HEK293T (cell line): ENCODE measurements around the gene MYBPC3.

ENCODE experiments used
- CTCF ChIA-PET: fragments of 350-600 bp; formaldehyde crosslinking; extraction: SDS; loops from one replicate; lab custom pipeline; 2021; ENCODE audit warnings: antibody characterized with exemption, inconsistent platforms; lab: Yijun Ruan, JAX
- POLR2A ChIA-PET: fragments of 350-600 bp; formaldehyde crosslinking; extraction: SDS; loops from one replicate; lab custom pipeline; 2020; ENCODE audit warnings: antibody characterized with exemption, inconsistent platforms; lab: Yijun Ruan, JAX
- DNase-seq: peaks from one replicate; pipeline ENCODE4 v3.0.0; 2012; ENCODE audit warnings: mixed read lengths; ENCODE audit errors: extremely low spot score
- ARNT ChIP-seq: fragments of 450-650 bp; IDR thresholded peaks from 2 replicates; pipeline ENCODE4 v1.6.1; 2017; ENCODE audit warnings: mild to moderate bottlenecking
- BHLHE40 ChIP-seq: fragments of 450-650 bp; IDR thresholded peaks from 2 replicates; pipeline ENCODE4 v1.6.1; 2016; ENCODE audit warnings: mild to moderate bottlenecking, moderate library complexity, borderline replicate concordance
- CTBP1 ChIP-seq: fragments of 450-650 bp; IDR thresholded peaks from 2 replicates; pipeline ENCODE4 v1.6.1; 2016; ENCODE audit warnings: borderline replicate concordance
- ELF4 ChIP-seq: fragments of 450-650 bp; IDR thresholded peaks from 2 replicates; pipeline ENCODE4 v1.6.1; 2017; ENCODE audit warnings: antibody characterized with exemption
- FOXA1 ChIP-seq: fragments of 450-650 bp; IDR thresholded peaks from 2 replicates; pipeline ENCODE4 v1.6.1; 2016; ENCODE audit warnings: mild to moderate bottlenecking
- FOXK2 ChIP-seq: fragments of 450-650 bp; IDR thresholded peaks from 2 replicates; pipeline ENCODE4 v1.6.1; 2016; ENCODE audit warnings: mild to moderate bottlenecking
- FOXM1 ChIP-seq: fragments of 450-650 bp; IDR thresholded peaks from 2 replicates; pipeline ENCODE4 v1.6.1; 2017; ENCODE audit warnings: mild to moderate bottlenecking, borderline replicate concordance
- HDGF ChIP-seq: fragments of 450-650 bp; IDR thresholded peaks from 2 replicates; pipeline ENCODE4 v1.6.1; 2017; ENCODE audit warnings: antibody characterized with exemption, borderline replicate concordance
- L3MBTL2 ChIP-seq: fragments of 450-650 bp; conservative IDR thresholded peaks from 2 replicates; pipeline ENCODE4 v1.6.1; 2016; ENCODE audit warnings: mild to moderate bottlenecking
- LEF1 ChIP-seq: fragments of 450-650 bp; IDR thresholded peaks from 2 replicates; pipeline ENCODE4 v1.6.1; 2017; ENCODE audit warnings: mild to moderate bottlenecking, borderline replicate concordance
- NFRKB ChIP-seq: fragments of 450-650 bp; IDR thresholded peaks from 2 replicates; pipeline ENCODE4 v1.6.1; 2016; ENCODE audit warnings: mild to moderate bottlenecking, moderate library complexity
- SP1 ChIP-seq: fragments of 450-650 bp; IDR thresholded peaks from 2 replicates; pipeline ENCODE4 v1.6.1; 2017
- SUZ12 ChIP-seq: fragments of 450-650 bp; IDR thresholded peaks from 2 replicates; pipeline ENCODE4 v1.6.1; 2016; ENCODE audit warnings: mild to moderate bottlenecking
- TARDBP ChIP-seq: fragments of 450-650 bp; IDR thresholded peaks from 2 replicates; pipeline ENCODE4 v1.6.1; 2016
- ZNF384 ChIP-seq: fragments of 450-650 bp; IDR thresholded peaks from 2 replicates; pipeline ENCODE4 v1.6.1; 2016
- TF ChIP-seq, protein P1 (sequence below): fragments of 450-650 bp; IDR thresholded peaks from 2 replicates; pipeline ENCODE4 v1.6.1; 2016

MYBPC3 gene

DNA sequence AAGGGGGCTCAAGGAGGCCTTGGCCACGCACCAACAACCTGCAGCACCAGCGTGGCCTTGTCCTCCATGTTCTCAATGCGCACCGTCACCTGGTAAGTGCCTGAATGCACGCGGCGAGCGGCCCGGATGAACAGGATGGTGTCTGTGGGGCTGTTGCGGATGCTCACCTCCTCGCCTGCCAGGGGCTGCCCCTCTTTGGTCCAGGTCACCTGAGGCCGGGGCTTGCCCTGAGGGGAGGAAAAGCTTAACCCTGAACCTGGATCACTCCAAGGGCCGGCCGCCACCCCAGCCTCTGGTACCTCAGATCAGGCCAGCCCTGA lies 19.0 kb downstream of the MYBPC3 start:
- CTCF ChIA-PET: interaction anchor here (1.4 kb wide), 1 partner anchor 21 kb away, joined by 5 read pairs; no protein-coding TSS in a partner anchor
- no peak for TF ChIP-seq CTBP1
- no peak for TF ChIP-seq LEF1
- TF ChIP-seq HDGF: no peak
- no peak for TF ChIP-seq SUZ12
- TF ChIP-seq NFRKB: no peak
- TF ChIP-seq FOXM1: no peak
- no peak for TF ChIP-seq ZNF384
- TF ChIP-seq BHLHE40: no peak
- no peak for TF ChIP-seq FOXK2
- no peak for TF ChIP-seq ELF4
- DNase-seq: no peak
- POLR2A ChIA-PET: no interaction called here

DNA sequence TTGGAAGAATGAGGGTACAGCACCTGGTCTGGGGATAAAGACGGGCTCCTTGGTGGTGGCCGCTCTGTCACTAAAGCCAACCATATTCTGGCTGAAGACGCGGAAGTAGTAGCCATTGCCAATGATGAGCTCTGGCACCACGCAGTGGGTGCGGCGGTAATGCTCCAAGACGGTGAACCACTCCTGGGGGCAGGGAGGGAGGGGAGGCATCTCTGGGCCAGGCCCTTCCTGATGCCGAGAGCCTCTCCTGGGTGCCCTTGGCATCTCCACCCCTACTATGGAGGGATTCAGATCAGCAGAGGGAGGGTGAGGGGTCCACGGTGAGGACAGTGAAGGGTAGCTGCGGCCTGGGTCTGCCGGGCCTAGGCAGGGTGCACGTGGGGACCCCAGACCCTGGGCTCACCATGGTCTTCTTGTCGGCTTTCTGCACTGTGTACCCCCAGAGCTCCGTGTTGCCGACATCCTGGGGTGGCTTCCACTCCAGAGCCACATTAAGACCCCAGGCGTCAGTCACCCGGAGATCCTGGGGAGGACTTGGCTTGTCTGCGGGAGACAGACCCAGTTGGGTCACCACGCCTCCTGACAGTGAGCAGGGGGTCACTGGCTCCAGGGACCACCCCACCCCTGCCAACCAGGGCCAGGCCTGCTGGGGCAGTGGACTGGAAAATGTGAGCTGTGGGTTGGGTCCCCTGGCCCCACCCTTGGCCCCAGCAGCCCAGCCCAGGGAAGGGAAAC lies 19.5 kb downstream of the MYBPC3 start:
- DNase-seq: no peak
- POLR2A ChIA-PET: no interaction called here
- no peak for TF ChIP-seq NFRKB
- TF ChIP-seq SUZ12: no peak
- TF ChIP-seq ELF4: no peak
- no peak for TF ChIP-seq BHLHE40
- TF ChIP-seq TARDBP: no peak
- no peak for TF ChIP-seq ZNF384
- TF ChIP-seq ARNT: no peak
- TF ChIP-seq, protein P1, sequence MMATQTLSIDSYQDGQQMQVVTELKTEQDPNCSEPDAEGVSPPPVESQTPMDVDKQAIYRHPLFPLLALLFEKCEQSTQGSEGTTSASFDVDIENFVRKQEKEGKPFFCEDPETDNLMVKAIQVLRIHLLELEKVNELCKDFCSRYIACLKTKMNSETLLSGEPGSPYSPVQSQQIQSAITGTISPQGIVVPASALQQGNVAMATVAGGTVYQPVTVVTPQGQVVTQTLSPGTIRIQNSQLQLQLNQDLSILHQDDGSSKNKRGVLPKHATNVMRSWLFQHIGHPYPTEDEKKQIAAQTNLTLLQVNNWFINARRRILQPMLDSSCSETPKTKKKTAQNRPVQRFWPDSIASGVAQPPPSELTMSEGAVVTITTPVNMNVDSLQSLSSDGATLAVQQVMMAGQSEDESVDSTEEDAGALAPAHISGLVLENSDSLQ: no peak
- TF ChIP-seq HDGF: no peak
- CTCF ChIA-PET: interaction anchor here (1.4 kb wide), 1 partner anchor 22 kb away, joined by 5 read pairs; no protein-coding TSS in a partner anchor

DNA sequence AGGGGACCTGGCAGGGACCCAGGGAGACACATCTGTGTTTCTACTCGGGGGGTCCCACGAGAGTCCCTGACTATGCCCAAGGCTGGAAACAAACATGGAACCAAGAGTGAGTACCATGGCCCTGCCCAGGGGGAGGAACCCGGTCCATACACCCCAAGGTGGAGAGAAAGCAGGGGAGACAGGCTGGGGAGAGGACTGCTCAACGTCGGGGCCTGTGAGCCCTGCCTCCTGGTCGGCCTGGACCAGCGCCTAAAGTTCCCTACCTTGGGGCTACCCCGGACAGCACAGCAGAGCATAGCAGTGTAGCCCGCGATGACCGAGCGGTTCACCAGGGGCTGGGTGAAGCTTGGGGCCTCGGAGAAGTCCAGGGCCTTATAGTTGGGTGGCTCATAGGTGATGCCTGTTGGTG lies 20.2 kb downstream of the MYBPC3 start:
- ChIA-PET POLR2A (no interaction called here), CTCF (no interaction called here)
- TF ChIP-seq FOXK2: no peak
- TF ChIP-seq, protein P1: no peak
- no peak for TF ChIP-seq ARNT
- TF ChIP-seq CTBP1: no peak
- no peak for TF ChIP-seq BHLHE40
- no peak for TF ChIP-seq LEF1
- TF ChIP-seq NFRKB: no peak
- no peak for TF ChIP-seq FOXA1
- no peak for TF ChIP-seq ELF4
- no peak for TF ChIP-seq FOXM1
- TF ChIP-seq ZNF384: no peak
- TF ChIP-seq SP1: no peak
- no peak for TF ChIP-seq TARDBP
- TF ChIP-seq L3MBTL2: no peak
- no peak for TF ChIP-seq SUZ12
- TF ChIP-seq HDGF: no peak
- no peak for DNase-seq

DNA sequence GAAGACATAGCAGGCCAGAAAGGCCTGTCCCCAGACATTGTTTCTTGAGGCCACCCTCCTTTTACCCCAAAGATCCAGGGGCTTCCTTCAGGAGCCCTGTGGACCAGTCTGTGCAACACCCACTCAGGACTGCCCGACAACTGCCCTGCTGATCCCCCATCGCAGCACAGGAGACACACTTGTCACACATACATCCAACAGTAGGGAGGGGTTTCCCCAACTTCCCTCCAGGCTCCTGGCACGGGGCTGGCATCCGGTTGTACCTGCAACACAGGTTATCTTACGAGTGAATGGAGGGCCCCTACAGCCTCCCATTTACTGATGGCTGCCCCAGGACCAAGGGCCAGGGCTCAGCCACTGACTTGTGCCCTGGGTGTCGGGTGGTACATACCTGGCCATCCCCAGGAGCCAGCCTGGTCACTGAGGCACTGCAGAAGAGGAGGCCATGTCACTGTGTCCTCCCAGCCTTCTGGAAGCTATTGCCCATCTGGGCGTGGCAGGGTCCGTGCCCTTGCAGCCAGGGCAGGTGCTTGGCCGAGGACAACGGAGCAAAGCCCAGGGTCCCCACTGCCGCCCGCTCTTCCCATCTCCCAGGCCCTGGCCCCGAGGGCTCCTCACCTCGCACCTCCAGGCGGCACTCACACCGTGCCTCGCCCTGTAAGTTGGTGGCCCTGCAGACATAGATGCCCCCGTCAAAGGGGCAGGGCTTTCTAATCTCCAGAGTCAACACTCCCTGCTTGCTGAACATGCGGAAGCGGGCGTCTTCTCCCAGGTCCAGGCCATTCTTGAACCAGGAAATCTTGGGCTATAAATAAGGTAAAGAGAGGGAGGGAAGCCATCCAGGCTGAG lies 20.8 kb downstream of the MYBPC3 start:
- POLR2A ChIA-PET: no interaction called here
- no peak for DNase-seq
- TF ChIP-seq SP1 (no peak), ARNT (no peak), SUZ12 (no peak), L3MBTL2 (no peak), BHLHE40 (no peak), ZNF384 (no peak), FOXA1 (no peak), HDGF (no peak), FOXM1 (no peak), TARDBP (no peak), LEF1 (no peak), FOXK2 (no peak)
- TF ChIP-seq, protein P1: no peak
- CTCF ChIA-PET: no interaction called here

DNA sequence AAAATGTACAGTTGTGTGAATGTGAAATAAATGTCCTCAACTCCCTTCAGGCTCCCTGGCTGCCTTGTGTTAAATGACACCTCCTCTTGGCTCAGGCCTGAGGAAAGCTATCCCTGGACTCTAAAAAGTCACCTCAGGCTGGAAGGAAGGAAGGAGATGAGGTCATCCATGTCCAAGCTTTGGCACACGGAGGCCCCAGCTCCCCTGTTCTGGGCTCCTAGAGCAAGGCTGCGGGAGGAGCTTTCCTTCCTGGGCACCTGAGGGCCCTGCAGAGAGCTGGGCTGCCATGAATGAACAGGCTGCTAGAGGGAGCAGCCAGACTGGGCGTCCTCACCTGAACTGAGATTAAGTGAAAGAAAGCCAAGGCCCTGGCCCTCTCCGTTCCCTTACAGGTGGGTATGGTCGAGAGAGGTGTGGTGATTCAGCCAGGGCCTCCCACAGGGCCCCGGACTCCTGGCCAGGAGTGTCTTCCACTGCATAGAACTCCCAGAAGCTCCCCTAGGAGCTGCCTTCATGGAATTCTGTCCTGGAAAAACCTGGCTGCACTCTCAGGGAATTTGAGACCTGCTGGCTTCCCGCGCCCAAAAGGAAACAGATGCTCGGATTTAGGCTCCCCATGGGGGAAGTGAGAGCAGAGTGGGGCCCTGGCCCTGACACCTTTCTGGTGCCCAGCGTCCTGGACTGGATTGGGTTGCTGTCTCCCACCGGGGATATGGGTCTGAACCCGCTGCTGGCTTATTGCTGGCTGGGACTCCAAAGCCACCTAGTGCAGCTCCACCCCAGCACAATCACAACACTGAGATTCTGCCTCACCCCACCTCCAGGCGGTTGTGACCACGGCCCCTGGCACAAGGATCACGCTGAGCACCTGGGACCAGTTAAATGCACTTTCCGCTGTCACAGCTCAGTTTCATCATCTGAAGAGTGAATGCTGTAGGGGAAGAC lies 22.2 kb downstream of the MYBPC3 start:
- ChIA-PET CTCF (interaction anchor here (1.1 kb wide), 1 partner anchor 25 kb away, joined by 3 read pairs; no protein-coding TSS in a partner anchor), POLR2A (no interaction called here)
- DNase-seq: no peak
- no peak for TF ChIP-seq ZNF384
- TF ChIP-seq, protein P1: no peak
- no peak for TF ChIP-seq FOXA1
- no peak for TF ChIP-seq FOXK2
- TF ChIP-seq NFRKB: no peak
- no peak for TF ChIP-seq BHLHE40
- TF ChIP-seq ARNT: no peak
- TF ChIP-seq TARDBP: no peak
- no peak for TF ChIP-seq LEF1
- no peak for TF ChIP-seq SUZ12
- no peak for TF ChIP-seq ELF4
- no peak for TF ChIP-seq CTBP1
- TF ChIP-seq SP1: no peak
- TF ChIP-seq HDGF: no peak
- no peak for TF ChIP-seq L3MBTL2
- TF ChIP-seq FOXM1: no peak
